ENCODE data around the gene YPEL4. TPM values are rescaled to one million over a fixed set of nuclear protein-coding genes. Genes with fewer than 3 reads are reported as not detected.
"Not testable (repeated sequence)": the region's sequence is repeated elsewhere in the genome, so short reads cannot be mapped to it uniquely, and the experiment has no call there.

YPEL4 gene
- polyA plus RNA-seq (2013, experiment 1 of 2) = not detected
- not detected for polyA plus RNA-seq (2013, experiment 2 of 2)

DNA sequence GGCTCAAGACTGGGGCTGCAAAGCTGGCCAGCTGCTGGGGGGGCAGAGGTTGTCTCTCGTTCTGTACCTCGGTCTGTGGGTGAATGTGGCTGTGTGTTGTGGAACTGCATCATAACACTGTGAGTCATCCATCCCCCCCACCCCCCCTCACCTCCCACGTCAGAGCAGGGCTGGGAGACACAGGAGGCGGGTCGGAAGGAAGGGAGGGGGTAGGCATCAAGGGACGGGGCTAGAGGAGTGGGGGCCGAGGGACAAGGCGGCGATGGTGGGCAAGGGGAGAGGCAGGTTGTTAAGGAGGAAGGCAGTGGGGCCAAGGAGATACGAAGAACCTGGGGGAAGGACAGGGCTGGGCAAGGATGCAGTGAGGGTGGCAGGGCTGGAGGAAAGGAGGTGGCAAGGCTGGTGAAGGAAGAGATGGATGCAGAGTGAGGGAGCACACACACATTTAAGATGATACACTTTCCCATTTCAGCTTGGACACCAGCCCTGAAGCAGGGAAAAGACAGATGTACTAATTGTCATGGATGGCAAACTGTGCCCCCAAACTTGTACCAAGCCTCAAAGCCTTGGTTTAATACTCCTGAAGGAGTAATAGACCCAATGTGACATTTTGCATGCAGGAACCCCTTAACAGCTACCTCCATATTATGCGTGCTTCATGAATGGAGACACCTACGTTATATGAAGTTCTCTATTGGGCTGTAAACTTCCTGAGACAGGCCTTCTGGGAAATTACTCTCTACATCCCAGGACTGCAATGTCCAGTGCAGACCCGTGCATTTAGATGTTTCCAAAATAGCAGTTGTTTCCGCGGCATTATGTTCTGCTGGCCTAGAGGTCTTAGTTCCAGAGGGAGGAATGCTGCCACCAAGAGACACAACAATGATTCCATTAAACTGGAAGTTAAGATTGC, at the start of gene YPEL4:
TSS of gene YPEL4 (minus strand) at position 87 of the 913 bp plus-strand sequence. CDS start 2,805 bp downstream, outside the sequence.
- Histone ChIP-seq H3K36me3 (ENCODE audit: insufficient read depth, low read length) (peaks cover 4% of the 10 kb centered on the region; the same call in 1 of the 2 replicates), H3K27me3 (ENCODE audit: insufficient read depth, low read length) (0 out of 2 replicates have a peak, but pooled peaks cover 2% of the 10 kb centered on the region), H3K9me3 (ENCODE audit: insufficient read depth, low read depth, low read length) (no peaks in the 10 kb centered on the region), H3K9ac (ENCODE audit: low read depth, low read length) (peak within 1 kb of the TSS; percentile 63), H3K27ac (ENCODE audit: low read depth, low read length) (peak within 1 kb of the TSS; percentile 71; the same call in 1 of the 2 replicates), H3K4me3 (ENCODE audit: low read length) (peak within 1 kb of the TSS; percentile 55), H3K4me1 (ENCODE audit: insufficient read depth, low read length) (peaks cover 59% of the 10 kb centered on the region)
- WGBS = 22% methylated on average over 13 of the region's 15 CpGs

- WGBS = 95% methylated on average over 18 of the region's 18 CpGs
These were observed 49.2 kb upstream of the YPEL4 start for GRCh38 chr11:57698843-57699365.

GRCh38 chr11:57690474-57690873, 40.8 kb upstream of the YPEL4 start:
- WGBS = over 99% methylated on average over 5 of the region's 5 CpGs
- not testable (repeated sequence) for H3K4me3 ChIP-seq (ENCODE audit: low read length); H3K9me3 ChIP-seq (ENCODE audit: insufficient read depth, low read depth, low read length); H3K4me1 ChIP-seq (ENCODE audit: insufficient read depth, low read length); H3K27me3 ChIP-seq (ENCODE audit: insufficient read depth, low read length); H3K9ac ChIP-seq (ENCODE audit: low read depth, low read length); H3K27ac ChIP-seq (ENCODE audit: low read depth, low read length)
- H3K36me3 ChIP-seq (ENCODE audit: insufficient read depth, low read length) = peaks cover 87% of the 10 kb centered on the region

More at GRCh38 chr11:57698843-57699365, 49.2 kb upstream of the YPEL4 start:
- Histone ChIP-seq H3K4me1 (ENCODE audit: insufficient read depth, low read length) (no peaks in the 10 kb centered on the region), H3K36me3 (ENCODE audit: insufficient read depth, low read length) (peaks cover 84% of the 10 kb centered on the region), H3K4me3 (ENCODE audit: low read length) (no peak overlapping the region), H3K27me3 (ENCODE audit: insufficient read depth, low read length) (no peaks in the 10 kb centered on the region), H3K9me3 (ENCODE audit: insufficient read depth, low read depth, low read length) (no peaks in the 10 kb centered on the region), H3K9ac (ENCODE audit: low read depth, low read length) (no peak overlapping the region), H3K27ac (ENCODE audit: low read depth, low read length) (no peak overlapping the region)

DNA sequence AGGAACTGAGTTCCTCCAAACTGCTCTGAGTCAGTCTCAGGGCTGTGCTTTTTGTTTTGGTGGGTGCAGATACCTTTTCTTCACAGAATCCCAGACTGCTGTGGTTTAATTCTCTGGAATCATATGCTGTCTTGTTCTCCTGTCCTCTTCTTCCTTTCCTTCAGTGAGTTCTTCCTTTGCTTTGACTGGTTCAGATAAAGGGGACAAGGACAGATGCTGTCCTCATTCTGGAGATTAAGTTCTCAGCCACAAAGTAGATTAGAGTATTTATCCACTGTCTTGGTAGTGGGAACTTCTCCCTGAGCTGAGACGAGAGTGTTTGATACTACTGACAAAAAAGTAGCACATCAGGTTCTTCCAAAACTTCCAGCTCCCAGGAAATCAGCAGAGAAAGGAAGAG, 31.5 kb upstream of the YPEL4 start:
- no peak overlapping the region for H3K4me3 ChIP-seq (ENCODE audit: low read length)
- peaks cover 4% of the 10 kb centered on the region; the same call in 1 of the 2 replicates for H3K4me1 ChIP-seq (ENCODE audit: insufficient read depth, low read length)
- WGBS = 100% methylated on average over 1 of the region's 1 CpG
- H3K36me3 ChIP-seq (ENCODE audit: insufficient read depth, low read length) = peaks cover 72% of the 10 kb centered on the region
- H3K27ac ChIP-seq (ENCODE audit: low read depth, low read length) = no peak overlapping the region
- no peak overlapping the region for H3K9ac ChIP-seq (ENCODE audit: low read depth, low read length)
- no peaks in the 10 kb centered on the region for H3K9me3 ChIP-seq (ENCODE audit: insufficient read depth, low read depth, low read length)
- H3K27me3 ChIP-seq (ENCODE audit: insufficient read depth, low read length) = no peaks in the 10 kb centered on the region

GRCh38 chr11:57680552-57680874, 30.8 kb upstream of the YPEL4 start:
- no peaks in the 10 kb centered on the region for H3K9me3 ChIP-seq (ENCODE audit: insufficient read depth, low read depth, low read length)
- H3K4me3 ChIP-seq (ENCODE audit: low read length) = no peak overlapping the region
- H3K4me1 ChIP-seq (ENCODE audit: insufficient read depth, low read length) = peaks cover 6% of the 10 kb centered on the region; the same call in 1 of the 2 replicates
- WGBS = no CpG with 5 or more reads among the region's 2 CpGs
- H3K36me3 ChIP-seq (ENCODE audit: insufficient read depth, low read length) = peaks cover 72% of the 10 kb centered on the region
- H3K27ac ChIP-seq (ENCODE audit: low read depth, low read length) = no peak overlapping the region
- H3K9ac ChIP-seq (ENCODE audit: low read depth, low read length) = no peak overlapping the region
- H3K27me3 ChIP-seq (ENCODE audit: insufficient read depth, low read length) = no peaks in the 10 kb centered on the region

DNA sequence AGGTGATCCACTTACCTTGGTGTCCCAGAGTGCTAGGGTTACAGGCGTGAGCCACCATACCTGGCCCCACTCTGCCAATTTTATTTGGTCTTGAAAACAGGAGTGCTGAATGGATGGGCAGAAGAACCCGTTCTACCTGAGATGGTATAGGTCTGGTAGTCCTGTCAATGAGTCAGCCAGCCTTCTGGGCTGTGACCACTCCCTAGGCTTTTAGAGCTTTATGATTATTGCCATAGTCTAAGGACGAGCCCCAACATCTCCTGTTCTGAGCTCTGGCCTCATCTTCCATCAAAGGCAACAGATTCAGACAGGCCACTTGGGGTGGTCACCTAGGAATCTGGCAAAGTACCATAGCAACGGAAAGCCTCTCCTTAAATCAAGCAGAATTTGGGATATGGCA, 29.7 kb upstream of the YPEL4 start:
- H3K4me1 ChIP-seq (ENCODE audit: insufficient read depth, low read length) = peaks cover 13% of the 10 kb centered on the region; the same call in 1 of the 2 replicates
- H3K9me3 ChIP-seq (ENCODE audit: insufficient read depth, low read depth, low read length) = no peaks in the 10 kb centered on the region
- no peak overlapping the region for H3K27ac ChIP-seq (ENCODE audit: low read depth, low read length)
- no peak overlapping the region for H3K4me3 ChIP-seq (ENCODE audit: low read length)
- no peak overlapping the region for H3K9ac ChIP-seq (ENCODE audit: low read depth, low read length)
- no peaks in the 10 kb centered on the region for H3K27me3 ChIP-seq (ENCODE audit: insufficient read depth, low read length)
- 97% methylated on average over 4 of the region's 4 CpGs for WGBS
- peaks cover 74% of the 10 kb centered on the region for H3K36me3 ChIP-seq (ENCODE audit: insufficient read depth, low read length)

- H3K9me3 ChIP-seq (ENCODE audit: insufficient read depth, low read depth, low read length) = no peaks in the 10 kb centered on the region
- H3K27ac ChIP-seq (ENCODE audit: low read depth, low read length) = peak overlapping the region; percentile 23
- peaks cover 66% of the 10 kb centered on the region for H3K36me3 ChIP-seq (ENCODE audit: insufficient read depth, low read length)
- WGBS = 95% methylated on average over 3 of the region's 3 CpGs
- H3K9ac ChIP-seq (ENCODE audit: low read depth, low read length) = 0 out of 2 replicates have a peak overlapping the region, but pooled peaks have one; percentile 5
- peaks cover 16% of the 10 kb centered on the region; the same call in 1 of the 2 replicates for H3K4me1 ChIP-seq (ENCODE audit: insufficient read depth, low read length)
- no peak overlapping the region for H3K4me3 ChIP-seq (ENCODE audit: low read length)
- no peaks in the 10 kb centered on the region for H3K27me3 ChIP-seq (ENCODE audit: insufficient read depth, low read length)
These were observed 25.6 kb upstream of the YPEL4 start for GRCh38 chr11:57675176-57675941.

DNA sequence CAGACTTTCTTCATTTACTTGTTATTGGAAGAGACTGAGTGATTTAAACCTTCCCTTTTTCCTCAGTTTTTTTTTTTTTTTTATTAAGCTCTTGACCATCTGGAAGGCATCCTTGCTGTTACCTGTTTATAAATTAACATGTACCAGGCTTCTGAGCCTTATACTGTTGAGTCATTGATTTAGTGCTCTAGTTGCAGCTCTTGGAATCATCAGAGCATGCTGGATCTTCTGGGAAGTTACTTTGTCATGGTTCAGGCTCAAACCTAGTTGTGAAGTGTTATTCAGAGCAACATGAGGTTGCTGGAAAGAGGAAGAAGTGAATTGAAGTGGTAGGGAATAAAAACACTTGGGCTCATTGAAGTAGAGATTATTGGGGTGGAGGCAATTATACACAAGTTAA, 24.5 kb upstream of the YPEL4 start:
- no peak overlapping the region for H3K4me3 ChIP-seq (ENCODE audit: low read length)
- H3K9ac ChIP-seq (ENCODE audit: low read depth, low read length) = no peak overlapping the region
- no peaks in the 10 kb centered on the region for H3K27me3 ChIP-seq (ENCODE audit: insufficient read depth, low read length)
- no peak overlapping the region for H3K27ac ChIP-seq (ENCODE audit: low read depth, low read length)
- H3K4me1 ChIP-seq (ENCODE audit: insufficient read depth, low read length) = peaks cover 17% of the 10 kb centered on the region; the same call in 1 of the 2 replicates
- H3K9me3 ChIP-seq (ENCODE audit: insufficient read depth, low read depth, low read length) = no peaks in the 10 kb centered on the region
- H3K36me3 ChIP-seq (ENCODE audit: insufficient read depth, low read length) = peaks cover 66% of the 10 kb centered on the region

GRCh38 chr11:57668434-57668782, 18.7 kb upstream of the YPEL4 start:
- peaks cover 19% of the 10 kb centered on the region for H3K36me3 ChIP-seq (ENCODE audit: insufficient read depth, low read length)
- peaks cover 5% of the 10 kb centered on the region; the same call in 1 of the 2 replicates for H3K4me1 ChIP-seq (ENCODE audit: insufficient read depth, low read length)
- no peaks in the 10 kb centered on the region for H3K9me3 ChIP-seq (ENCODE audit: insufficient read depth, low read depth, low read length)
- H3K9ac ChIP-seq (ENCODE audit: low read depth, low read length) = peak overlapping the region; percentile 98
- peak overlapping the region; percentile 95 for H3K27ac ChIP-seq (ENCODE audit: low read depth, low read length)
- no peaks in the 10 kb centered on the region for H3K27me3 ChIP-seq (ENCODE audit: insufficient read depth, low read length)
- WGBS = under 1% methylated on average over 31 of the region's 31 CpGs
- peak overlapping the region; percentile 92 for H3K4me3 ChIP-seq (ENCODE audit: low read length)

DNA sequence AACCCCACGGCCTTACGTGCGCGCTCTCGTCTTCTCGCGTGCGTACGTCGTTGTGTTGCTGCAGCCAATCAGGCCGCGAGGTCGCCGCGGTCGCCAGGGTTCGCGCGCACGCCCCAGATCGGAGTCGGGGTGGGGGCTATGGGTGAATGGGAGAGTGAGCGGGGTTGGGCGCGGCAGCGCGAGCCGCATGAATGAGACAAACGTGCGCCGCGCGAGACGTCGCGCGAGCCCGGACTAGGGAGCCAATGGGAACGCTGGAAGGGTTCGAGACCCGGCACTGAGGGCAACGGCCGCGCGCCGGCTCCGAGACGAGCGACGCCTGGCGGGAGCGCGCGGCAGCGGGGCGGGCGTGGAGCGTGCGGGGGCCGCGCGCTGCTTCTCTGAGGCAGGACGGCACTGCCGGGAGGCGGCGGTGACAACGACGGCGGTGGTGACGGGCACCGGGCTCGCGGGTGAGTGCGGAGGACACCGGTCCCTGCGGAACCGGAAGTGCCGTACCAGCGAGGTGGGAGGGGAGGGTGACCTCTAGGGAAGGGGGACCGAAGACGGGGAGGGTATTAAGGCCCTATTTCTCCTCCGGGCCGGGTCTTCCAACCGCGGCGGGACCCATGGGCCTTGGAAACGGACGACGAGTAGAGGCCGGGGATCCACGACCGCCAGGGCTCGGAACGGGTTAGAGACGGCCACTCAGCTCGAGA, 18.2 kb upstream of the YPEL4 start, which contains the start of gene ZDHHC5:
TSS of gene ZDHHC5 (plus strand) at position 379 of the 698 bp plus-strand sequence. CDS start 4,977 bp downstream, outside the sequence.
- H3K9ac ChIP-seq (ENCODE audit: low read depth, low read length) = peak within 1 kb of the TSS; percentile 98
- H3K27ac ChIP-seq (ENCODE audit: low read depth, low read length) = peak within 1 kb of the TSS; percentile 95
- H3K9me3 ChIP-seq (ENCODE audit: insufficient read depth, low read depth, low read length) = no peaks in the 10 kb centered on the region
- H3K4me1 ChIP-seq (ENCODE audit: insufficient read depth, low read length) = peaks cover 5% of the 10 kb centered on the region; the same call in 1 of the 2 replicates
- WGBS = under 1% methylated on average over 96 of the region's 96 CpGs
- H3K27me3 ChIP-seq (ENCODE audit: insufficient read depth, low read length) = no peaks in the 10 kb centered on the region
- peaks cover 14% of the 10 kb centered on the region for H3K36me3 ChIP-seq (ENCODE audit: insufficient read depth, low read length)
- peak within 1 kb of the TSS; percentile 92 for H3K4me3 ChIP-seq (ENCODE audit: low read length)

Data from HUES64 (cell line).